ENCODE results near the gene ATXN7L1.

Gene ATXN7L1

GRCh38 chr7:105581066-105581811 is 295.2 kb downstream of the ATXN7L1 start, which contains the start of gene EFCAB10 (continued):
- no peak for TF ChIP-seq ZNF18 (tag by site-specific recombination; IDR thresholded peaks at IDR 0.05)
- TF ChIP-seq ZNF585B (tag by site-specific recombination; IDR thresholded peaks at IDR 0.05): no peak
- no peak for TF ChIP-seq ZNF169 (tag by site-specific recombination; IDR thresholded peaks at IDR 0.05)
- peak; percentile 82 for TF ChIP-seq ZNF24 (tag by site-specific recombination; IDR thresholded peaks at IDR 0.05)
- TF ChIP-seq HOXC10 (CRISPR knock-in tag; IDR thresholded peaks at IDR 0.05): no peak
- peak; percentile 58; the same call in 1 of the 2 replicates for TF ChIP-seq YY1 (tag by site-specific recombination; IDR thresholded peaks at IDR 0.05)
- peak; percentile 99 for TF ChIP-seq SCRT2 (tag by site-specific recombination; IDR thresholded peaks at IDR 0.05)
- 0 out of 2 replicates have a peak, but pooled peaks have one; percentile 36 for TF ChIP-seq ZNF366 (tag by site-specific recombination; conservative IDR thresholded peaks at IDR 0.05)
- TF ChIP-seq ZNF341 (tag by site-specific recombination; IDR thresholded peaks at IDR 0.05; ENCODE audit: low read depth): peak; percentile 68
- no peak for TF ChIP-seq ELK4 (IDR thresholded peaks at IDR 0.05; ENCODE audit: borderline replicate concordance, low read depth, low read length)
- TF ChIP-seq TRIM28 (IDR thresholded peaks at IDR 0.05; ENCODE audit: borderline replicate concordance, low read length): no peak
- TF ChIP-seq, protein P1, sequence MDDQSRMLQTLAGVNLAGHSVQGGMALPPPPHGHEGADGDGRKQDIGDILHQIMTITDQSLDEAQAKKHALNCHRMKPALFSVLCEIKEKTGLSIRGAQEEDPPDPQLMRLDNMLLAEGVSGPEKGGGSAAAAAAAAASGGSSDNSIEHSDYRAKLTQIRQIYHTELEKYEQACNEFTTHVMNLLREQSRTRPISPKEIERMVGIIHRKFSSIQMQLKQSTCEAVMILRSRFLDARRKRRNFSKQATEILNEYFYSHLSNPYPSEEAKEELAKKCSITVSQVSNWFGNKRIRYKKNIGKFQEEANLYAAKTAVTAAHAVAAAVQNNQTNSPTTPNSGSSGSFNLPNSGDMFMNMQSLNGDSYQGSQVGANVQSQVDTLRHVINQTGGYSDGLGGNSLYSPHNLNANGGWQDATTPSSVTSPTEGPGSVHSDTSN (CRISPR knock-in tag; IDR thresholded peaks at IDR 0.05): no peak
- TF ChIP-seq ZFP37 (tag by site-specific recombination; IDR thresholded peaks at IDR 0.05): no peak
- TF ChIP-seq ZNF510 (tag by site-specific recombination; IDR thresholded peaks at IDR 0.05; ENCODE audit: insufficient replicate concordance): no peak
- no peak for TF ChIP-seq ZNF184 (tag by site-specific recombination; IDR thresholded peaks at IDR 0.05)
- TF ChIP-seq GLIS1 (tag by site-specific recombination; IDR thresholded peaks at IDR 0.05): no peak; the same call in 1 of the 2 replicates
- 0 out of 2 replicates have a peak, but pooled peaks have one; percentile 34 for TF ChIP-seq ZNF324 (tag by site-specific recombination; IDR thresholded peaks at IDR 0.05)
- TF ChIP-seq ZNF132 (tag by site-specific recombination; IDR thresholded peaks at IDR 0.05; ENCODE audit: borderline replicate concordance): no peak
- TF ChIP-seq KLF16 (tag by site-specific recombination; IDR thresholded peaks at IDR 0.05): peak; percentile 47; the same call in 1 of the 2 replicates
- TF ChIP-seq ZNF138 (tag by site-specific recombination; IDR thresholded peaks at IDR 0.05; ENCODE audit: borderline replicate concordance): no peak
- peak; percentile 36; the same call in 1 of the 2 replicates for TF ChIP-seq ZNF76 (tag by site-specific recombination; IDR thresholded peaks at IDR 0.05; ENCODE audit: borderline replicate concordance, low read depth)
- peak; percentile 97 for TF ChIP-seq ZBTB17 (tag by site-specific recombination; IDR thresholded peaks at IDR 0.05)
- no peak for TF ChIP-seq ZNF791 (tag by site-specific recombination; IDR thresholded peaks at IDR 0.05)
- TF ChIP-seq ZBTB11 (tag by site-specific recombination; conservative IDR thresholded peaks at IDR 0.05; ENCODE audit: low read depth): no peak
- TF ChIP-seq ZNF544 (tag by site-specific recombination; IDR thresholded peaks at IDR 0.05): no peak
- TF ChIP-seq ZSCAN5A (tag by site-specific recombination; IDR thresholded peaks at IDR 0.05): no peak
- no peak for TF ChIP-seq ZNF211 (tag by site-specific recombination; IDR thresholded peaks at IDR 0.05; ENCODE audit: low read depth)
- no peak for TF ChIP-seq ZNF785 (tag by site-specific recombination; IDR thresholded peaks at IDR 0.05)
- peak; percentile 99 for TF ChIP-seq ZSCAN30 (tag by site-specific recombination; IDR thresholded peaks at IDR 0.05)
- 0 out of 2 replicates have a peak, but pooled peaks have one; percentile 13 for TF ChIP-seq ZBTB21 (tag by site-specific recombination; IDR thresholded peaks at IDR 0.05)
- no peak for TF ChIP-seq ZSCAN16 (tag by site-specific recombination; IDR thresholded peaks at IDR 0.05)
- TF ChIP-seq ZIC2 (tag by site-specific recombination; IDR thresholded peaks at IDR 0.05): peak; percentile 33
- no peak for TF ChIP-seq ZFP41 (tag by site-specific recombination; IDR thresholded peaks at IDR 0.05; ENCODE audit: borderline replicate concordance)

Data from HEK293 (cell line).